ENCODE data around the gene TFF1. TPM values are rescaled to one million over a fixed set of nuclear protein-coding genes. Genes with fewer than 3 reads are reported as not detected.

Gene TFF1
- total RNA-seq, 2 experiments from 2014 or later: not detected

DNA sequence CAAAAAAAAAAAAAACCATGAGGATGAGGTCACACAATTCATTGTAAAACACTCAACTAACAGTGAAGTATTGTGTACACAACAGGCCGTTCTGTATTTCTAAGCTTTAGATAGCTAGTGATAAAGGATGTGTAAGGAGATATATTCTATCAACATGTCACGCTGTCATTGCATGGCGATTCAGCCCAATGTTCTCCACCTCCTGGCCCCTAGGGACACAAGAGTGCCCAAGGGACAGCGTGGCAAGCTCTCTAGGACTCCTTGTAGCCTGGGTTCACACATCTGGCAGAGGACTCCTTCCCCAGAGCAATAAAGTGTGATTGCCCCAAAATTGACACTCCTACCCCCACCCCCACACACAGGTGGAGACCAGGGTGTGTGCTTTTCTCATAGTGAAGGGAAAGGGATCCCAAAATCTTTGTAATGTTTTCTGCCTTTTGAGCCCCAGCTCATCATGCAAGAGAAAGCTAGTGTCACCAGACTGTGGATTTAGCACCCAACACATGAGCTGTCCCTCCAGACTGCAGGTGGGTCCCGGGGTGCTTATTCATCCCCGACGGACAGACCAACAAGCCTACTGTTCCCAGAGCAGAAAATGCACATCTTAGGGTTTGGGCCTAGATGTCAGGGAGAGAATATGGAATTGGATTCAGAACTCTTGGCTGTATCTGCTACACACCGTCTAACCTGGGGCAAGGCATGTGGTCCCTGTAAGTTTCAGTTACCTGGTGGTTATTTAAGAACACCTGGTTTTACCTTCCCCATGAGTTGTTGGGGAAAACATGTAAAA lies 18.0 kb upstream of the TFF1 start:
- POLR2A ChIA-PET: no interaction called here
- intact Hi-C loops (cut with micrococcal nuclease; ENCODE audit: unreplicated experiment): loop anchor here (5.0 kb wide), 1 partner anchor 63 kb away; no protein-coding TSS in a partner anchor

DNA sequence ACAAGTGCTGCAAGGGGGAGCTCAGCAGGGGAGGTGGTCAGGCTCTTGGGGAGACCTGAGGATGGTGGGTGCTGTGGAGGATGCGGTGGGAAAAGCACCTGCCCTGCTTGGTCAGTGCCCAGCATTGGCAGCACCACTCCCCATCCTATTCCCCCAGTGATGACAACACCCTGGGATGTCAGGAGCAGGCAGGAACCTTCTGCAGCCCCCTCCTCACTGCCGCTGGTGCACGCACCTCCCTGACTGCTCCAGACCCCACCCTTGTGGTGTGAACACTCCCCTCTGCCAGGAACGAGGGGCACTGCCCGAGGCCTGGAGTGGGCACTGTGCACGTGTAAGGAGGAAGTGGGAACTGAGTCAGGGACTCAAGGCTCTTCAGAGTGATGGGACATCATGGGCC lies 17.0 kb upstream of the TFF1 start:
- no peak for DNase-seq (ENCODE audit: low spot score)
- no peak overlapping the region for H3K4me3 ChIP-seq (ENCODE audit: low read depth, low read length, poor library complexity, severe bottlenecking)
- H3K9me2 ChIP-seq (ENCODE audit: insufficient read depth, low read length): no peaks in the 10 kb centered on the region
- H3K4me2 ChIP-seq (ENCODE audit: low read length): no peak overlapping the region
- intact Hi-C loops (cut with micrococcal nuclease; ENCODE audit: unreplicated experiment): loop anchor here (5.0 kb wide), 1 partner anchor 64 kb away; no protein-coding TSS in a partner anchor
- H3K27ac ChIP-seq (ENCODE audit: low read depth, low read length, poor library complexity, severe bottlenecking): no peak overlapping the region
- POLR2A ChIA-PET: no interaction called here
- H3K79me2 ChIP-seq (ENCODE audit: insufficient read depth, low read depth, low read length): no peaks in the 10 kb centered on the region
- H3K36me3 ChIP-seq (ENCODE audit: insufficient read depth, low read length): no peaks in the 10 kb centered on the region
- CTCF ChIA-PET (ENCODE audit: unreplicated experiment): no interaction called here
- no TSS peak for BruUV-seq (replicated peaks)
- H3K9me3 ChIP-seq (ENCODE audit: low read length): peaks cover 11% of the 10 kb centered on the region; the same call in 1 of the 2 replicates
- no peaks in the 10 kb centered on the region for H4K20me1 ChIP-seq (ENCODE audit: insufficient read depth, low read length)
- H3K4me1 ChIP-seq (ENCODE audit: insufficient read depth, low read length, poor library complexity, severe bottlenecking): peaks cover 12% of the 10 kb centered on the region
- TF ChIP-seq EZH2phosphoT487 (IDR thresholded peaks at IDR 0.05; ENCODE audit: borderline replicate concordance, low read depth, low read length) (no peak), CTCF (conservative IDR thresholded peaks at IDR 0.05; ENCODE audit: low read length) (no peak)
- H2AFZ ChIP-seq (ENCODE audit: low read length): no peak overlapping the region

More for the DNA sequence above, 18.0 kb upstream of the TFF1 start:
- Histone ChIP-seq H2AFZ (ENCODE audit: low read length) (no peak overlapping the region), H3K9me3 (ENCODE audit: low read length) (peaks cover 11% of the 10 kb centered on the region; the same call in 1 of the 2 replicates), H3K36me3 (ENCODE audit: insufficient read depth, low read length) (no peaks in the 10 kb centered on the region), H3K4me2 (ENCODE audit: low read length) (no peak overlapping the region), H3K27ac (ENCODE audit: low read depth, low read length, poor library complexity, severe bottlenecking) (no peak overlapping the region), H3K4me1 (ENCODE audit: insufficient read depth, low read length, poor library complexity, severe bottlenecking) (peaks cover 10% of the 10 kb centered on the region), H4K20me1 (ENCODE audit: insufficient read depth, low read length) (no peaks in the 10 kb centered on the region), H3K9me2 (ENCODE audit: insufficient read depth, low read length) (no peaks in the 10 kb centered on the region), H3K4me3 (ENCODE audit: low read depth, low read length, poor library complexity, severe bottlenecking) (no peak overlapping the region), H3K79me2 (ENCODE audit: insufficient read depth, low read depth, low read length) (no peaks in the 10 kb centered on the region)
- TF ChIP-seq CTCF (conservative IDR thresholded peaks at IDR 0.05; ENCODE audit: low read length) (no peak), EZH2phosphoT487 (IDR thresholded peaks at IDR 0.05; ENCODE audit: borderline replicate concordance, low read depth, low read length) (no peak)
- no peak for DNase-seq (ENCODE audit: low spot score)
- CTCF ChIA-PET (ENCODE audit: unreplicated experiment): interaction anchor here (0.5 kb wide), 1 partner anchor 142 kb away, joined by 3 read pairs; no protein-coding TSS in a partner anchor
- BruUV-seq (replicated peaks): no TSS peak

DNA sequence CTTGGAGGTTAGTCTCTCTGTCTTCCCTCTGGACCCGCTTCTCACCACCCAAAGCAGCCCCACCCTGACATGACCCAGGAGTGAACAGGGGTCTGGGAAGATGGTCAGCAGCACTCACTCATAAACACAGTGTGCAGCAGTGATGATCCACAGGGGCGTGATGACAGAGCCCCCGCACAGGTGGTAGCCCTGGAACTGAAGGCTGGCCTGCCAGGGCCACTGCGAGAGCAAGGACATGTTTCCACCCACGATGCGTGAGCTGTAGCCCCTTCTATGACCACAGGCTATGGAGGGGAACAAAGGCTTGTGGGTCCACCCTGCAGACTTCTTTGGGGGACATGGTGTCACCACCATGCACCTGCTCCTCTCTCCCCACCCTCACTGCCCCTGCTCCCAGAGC lies 16.6 kb upstream of the TFF1 start:
- peaks cover 12% of the 10 kb centered on the region for H3K4me1 ChIP-seq (ENCODE audit: insufficient read depth, low read length, poor library complexity, severe bottlenecking)
- no peak for DNase-seq (ENCODE audit: low spot score)
- CTCF ChIA-PET (ENCODE audit: unreplicated experiment): interaction anchor here (1.0 kb wide), 1 partner anchor 262 kb away, joined by 4 read pairs; no protein-coding TSS in a partner anchor
- no TSS peak for BruUV-seq (replicated peaks)
- TF ChIP-seq CTCF (conservative IDR thresholded peaks at IDR 0.05; ENCODE audit: low read length): no peak
- intact Hi-C loops (cut with micrococcal nuclease; ENCODE audit: unreplicated experiment): loop anchor here (5.0 kb wide), 1 partner anchor 64 kb away; no protein-coding TSS in a partner anchor
- H3K9me2 ChIP-seq (ENCODE audit: insufficient read depth, low read length): no peaks in the 10 kb centered on the region
- no peak overlapping the region for H2AFZ ChIP-seq (ENCODE audit: low read length)
- H3K9me3 ChIP-seq (ENCODE audit: low read length): peaks cover 11% of the 10 kb centered on the region; the same call in 1 of the 2 replicates
- no peak overlapping the region for H3K27ac ChIP-seq (ENCODE audit: low read depth, low read length, poor library complexity, severe bottlenecking)
- POLR2A ChIA-PET: no interaction called here
- no peak overlapping the region for H3K4me3 ChIP-seq (ENCODE audit: low read depth, low read length, poor library complexity, severe bottlenecking)
- H4K20me1 ChIP-seq (ENCODE audit: insufficient read depth, low read length): no peaks in the 10 kb centered on the region
- H3K4me2 ChIP-seq (ENCODE audit: low read length): no peak overlapping the region
- H3K36me3 ChIP-seq (ENCODE audit: insufficient read depth, low read length): no peaks in the 10 kb centered on the region
- no peaks in the 10 kb centered on the region for H3K79me2 ChIP-seq (ENCODE audit: insufficient read depth, low read depth, low read length)
